Endodermal cell (in vitro differentiated cells): ENCODE results near the gene LCA5L. TPM values are rescaled to one million over a fixed set of nuclear protein-coding genes. Genes with fewer than 3 reads are reported as not detected.

ENCODE experiments used
- DNase-seq: peaks from one replicate; pipeline ENCODE4 v3.0.0-alpha.2; 2017
- H3K27ac ChIP-seq: 2 replicates; pipeline ENCODE4 v1.5.1; 2013; ENCODE audit warnings: mild to moderate bottlenecking, low read depth, low read length, moderate library complexity
- H3K27me3 ChIP-seq: 2 replicates; pipeline ENCODE4 v1.6.1; 2013; ENCODE audit warnings: mild to moderate bottlenecking, low read length, moderate library complexity; ENCODE audit not compliant: insufficient read depth, control insufficient read depth, poor library complexity, severe bottlenecking
- H3K36me3 ChIP-seq: 2 replicates; pipeline ENCODE4 v1.7.0; 2013; ENCODE audit warnings: mild to moderate bottlenecking, low read length, moderate library complexity; ENCODE audit not compliant: control insufficient read depth, insufficient read depth
- H3K4me1 ChIP-seq: one replicate; pipeline ENCODE4 v1.7.0; 2013; ENCODE audit warnings: low read length; ENCODE audit not compliant: control insufficient read depth, insufficient read depth
- H3K4me3 ChIP-seq: 2 replicates; pipeline ENCODE4 v1.5.1; 2013; ENCODE audit warnings: mild to moderate bottlenecking, low read length, moderate library complexity
- H3K9ac ChIP-seq: 2 replicates; pipeline ENCODE4 v1.6.1; 2013; ENCODE audit warnings: mild to moderate bottlenecking, low read length, moderate library complexity; ENCODE audit not compliant: poor library complexity, severe bottlenecking; ENCODE audit errors: extremely low read depth
- H3K9me3 ChIP-seq: 2 replicates; pipeline ENCODE4 v1.6.1; 2013; ENCODE audit warnings: mild to moderate bottlenecking, low read length, moderate library complexity; ENCODE audit not compliant: control insufficient read depth
- H3K27ac Mint-ChIP-seq: 2 replicates; pipeline ENCODE4 v1.8.0; 2020; ENCODE audit warnings: mixed read lengths
- H3K27me3 Mint-ChIP-seq: 2 replicates; pipeline ENCODE4 v1.8.0; 2021; ENCODE audit warnings: mild to moderate bottlenecking, mixed read lengths; ENCODE audit not compliant: insufficient read depth
- H3K36me3 Mint-ChIP-seq: 2 replicates; pipeline ENCODE4 v1.8.0; 2020; ENCODE audit warnings: low read depth, mixed read lengths
- H3K4me1 Mint-ChIP-seq: 2 replicates; pipeline ENCODE4 v1.8.0; 2020; ENCODE audit warnings: mixed read lengths
- H3K4me3 Mint-ChIP-seq: 2 replicates; pipeline ENCODE4 v1.8.0; 2020; ENCODE audit warnings: mild to moderate bottlenecking, moderate library complexity, mixed read lengths
- H3K9me3 Mint-ChIP-seq: 2 replicates; pipeline ENCODE4 v1.8.0; 2020; ENCODE audit warnings: mild to moderate bottlenecking, mixed read lengths
- CTCF ChIP-seq: fragments of 200-600 bp; sonication (generic); conservative IDR thresholded peaks from 2 replicates; pipeline ENCODE4 v1.5.0; 2021; ENCODE audit warnings: antibody characterized with exemption, mild to moderate bottlenecking
- WGBS, 2 experiments: methylation state at CpG; one replicate each; pipeline versions ENCODE4 v1.1.5 to v1.1.7; 2013; ENCODE audit warnings: missing lambda C conversion rate in 2 of 2, mixed read lengths in 1 of 2; ENCODE audit not compliant: insufficient coverage in 1 of 2, insufficient read length in 1 of 2; 5-methylcytosine and 5-hydroxymethylcytosine counted together
- total RNA-seq, 2 donors: library from RNA; stranded (reverse); fragmentation: NEBNext Ultra II Directional in 1 of 2; extraction: Animal tissue kit (Norgen Biotek cat#: 25700) in 1 of 2; gene quantifications; 2 replicates in 1 of 2; 3 replicates in 1 of 2; pipeline ENCODE4 v1.2.1, GENCODE V29; 2021

The LCA5L gene
- total RNA-seq, 2 donors from 2014 or later, result 2.4 to 3.6 TPM

- WGBS, 2 experiments, result 87 to 93% methylated on average over 3 of the region's 3 CpGs
- H3K27ac ChIP-seq, result no peak overlapping the region
- no peaks in the 10 kb centered on the region for H3K27me3 Mint-ChIP-seq
- DNase-seq, result no peak
- no peaks in the 10 kb centered on the region for H3K4me1 Mint-ChIP-seq
- H3K9ac ChIP-seq, result no peak overlapping the region
- H3K4me1 ChIP-seq, result no peaks in the 10 kb centered on the region
- peaks cover 14% of the 10 kb centered on the region for H3K36me3 Mint-ChIP-seq
- no peaks in the 10 kb centered on the region for H3K27me3 ChIP-seq
- no peak for TF ChIP-seq CTCF
- H3K9me3 ChIP-seq, result no peaks in the 10 kb centered on the region
- no peak overlapping the region for H3K4me3 Mint-ChIP-seq
- H3K36me3 ChIP-seq, result no peaks in the 10 kb centered on the region
- no peaks in the 10 kb centered on the region for H3K9me3 Mint-ChIP-seq
- H3K27ac Mint-ChIP-seq, result no peak overlapping the region
- H3K4me3 ChIP-seq, result no peak overlapping the region
Measured at GRCh38 chr21:39467746-39468145, 22.2 kb upstream of the LCA5L start.

- H3K9me3 ChIP-seq, result no peaks in the 10 kb centered on the region
- no peaks in the 10 kb centered on the region for H3K36me3 ChIP-seq
- H3K4me1 ChIP-seq, result no peaks in the 10 kb centered on the region
- H3K27ac Mint-ChIP-seq, result no peak overlapping the region
- H3K9me3 Mint-ChIP-seq, result no peaks in the 10 kb centered on the region
- DNase-seq, result no peak
- no peak for TF ChIP-seq CTCF
- H3K4me1 Mint-ChIP-seq, result no peaks in the 10 kb centered on the region
- H3K4me3 Mint-ChIP-seq, result no peak overlapping the region
- H3K9ac ChIP-seq, result no peak overlapping the region
- peaks cover 14% of the 10 kb centered on the region for H3K36me3 Mint-ChIP-seq
- H3K27me3 Mint-ChIP-seq, result no peaks in the 10 kb centered on the region
- no peaks in the 10 kb centered on the region for H3K27me3 ChIP-seq
- no peak overlapping the region for H3K4me3 ChIP-seq
- H3K27ac ChIP-seq, result no peak overlapping the region
Measured at GRCh38 chr21:39466584-39466983, 21.0 kb upstream of the LCA5L start.

GRCh38 chr21:39463308-39463707, 17.7 kb upstream of the LCA5L start:
- 83% methylated on average over 3 of the region's 3 CpGs; no CpG with 5 or more reads in 1 of the 2 experiments for WGBS, 2 experiments
- H3K9me3 ChIP-seq, result no peaks in the 10 kb centered on the region

More at GRCh38 chr21:39463308-39463707, 17.7 kb upstream of the LCA5L start:
- H3K9me3 Mint-ChIP-seq, result no peaks in the 10 kb centered on the region
- H3K4me3 ChIP-seq, result no peak overlapping the region
- no peaks in the 10 kb centered on the region for H3K4me1 ChIP-seq
- H3K27ac Mint-ChIP-seq, result no peak overlapping the region
- no peaks in the 10 kb centered on the region for H3K4me1 Mint-ChIP-seq
- H3K27me3 ChIP-seq, result no peaks in the 10 kb centered on the region
- no peak for DNase-seq
- H3K27me3 Mint-ChIP-seq, result no peaks in the 10 kb centered on the region
- no peak overlapping the region for H3K9ac ChIP-seq
- H3K36me3 Mint-ChIP-seq, result peaks cover 14% of the 10 kb centered on the region
- H3K36me3 ChIP-seq, result no peaks in the 10 kb centered on the region
- H3K4me3 Mint-ChIP-seq, result no peak overlapping the region
- TF ChIP-seq CTCF, result no peak
- H3K27ac ChIP-seq, result no peak overlapping the region
